Effector CD4-positive, alpha-beta T cell (primary cell): ENCODE data around the gene GPR151. TPM values are rescaled to one million over a fixed set of nuclear protein-coding genes. Genes with fewer than 3 reads are reported as not detected.
"Not testable (repeated sequence)": the region's sequence is repeated elsewhere in the genome, so short reads cannot be mapped to it uniquely, and the experiment has no call there.

ENCODE experiments used
- DNase-seq: peaks from one replicate; pipeline ENCODE4 v3.0.0-alpha.2; 2020
- total RNA-seq: gene quantifications from one replicate; lab custom pipeline; 2026; lab: John Stamatoyannopoulos, UW

GPR151 gene
- not detected for total RNA-seq

- DNase-seq, result no peak
Observed at GRCh38 chr5:146516151-146516475, at the start of gene GPR151. Gene GPR151, minus strand, starts transcription at chr5:146516190. Its CDS starts 77 bp downstream, at chr5:146516113.

GRCh38 chr5:146564007-146564762 is 48.2 kb upstream of the GPR151 start:
- no peak for DNase-seq

GRCh38 chr5:146562461-146562860 is 46.5 kb upstream of the GPR151 start:
- DNase-seq, result no peak

GRCh38 chr5:146561711-146562110 is 45.7 kb upstream of the GPR151 start:
- no peak for DNase-seq

- no peak for DNase-seq
Observed at GRCh38 chr5:146560205-146560812, 44.3 kb upstream of the GPR151 start.

- not testable (repeated sequence) for DNase-seq
Observed at GRCh38 chr5:146556884-146557283, 40.9 kb upstream of the GPR151 start.

- no peak for DNase-seq
Observed at GRCh38 chr5:146553446-146553845, 37.5 kb upstream of the GPR151 start.

- no peak for DNase-seq
Observed at GRCh38 chr5:146549615-146550014, 33.6 kb upstream of the GPR151 start.

GRCh38 chr5:146548781-146549449 is 32.9 kb upstream of the GPR151 start:
- DNase-seq, result no peak

- no peak for DNase-seq
Observed at GRCh38 chr5:146544232-146544631, 28.2 kb upstream of the GPR151 start.

- DNase-seq, result peak; percentile 50
Observed at GRCh38 chr5:146541958-146542849, 26.2 kb upstream of the GPR151 start.

- DNase-seq, result no peak
Observed at GRCh38 chr5:146540414-146540813, 24.4 kb upstream of the GPR151 start.

- no peak for DNase-seq
Observed at GRCh38 chr5:146539973-146540372, 24.0 kb upstream of the GPR151 start.

- no peak for DNase-seq
Observed at GRCh38 chr5:146538432-146538831, 22.4 kb upstream of the GPR151 start.

- no peak for DNase-seq
Observed at GRCh38 chr5:146533882-146534281, 17.9 kb upstream of the GPR151 start.

- peak; percentile 59 for DNase-seq
Observed at GRCh38 chr5:146533260-146533857, 17.4 kb upstream of the GPR151 start.

- DNase-seq, result no peak
Observed at GRCh38 chr5:146529984-146530383, 14.0 kb upstream of the GPR151 start.

- no peak for DNase-seq
Observed at GRCh38 chr5:146528236-146528635, 12.2 kb upstream of the GPR151 start.

- no peak for DNase-seq
Observed at GRCh38 chr5:146527785-146528184, 11.8 kb upstream of the GPR151 start.

GRCh38 chr5:146523698-146524097 is 7.7 kb upstream of the GPR151 start:
- DNase-seq, result no peak

- no peak for DNase-seq
Observed at GRCh38 chr5:146521403-146522106, 5.6 kb upstream of the GPR151 start.

- DNase-seq, result no peak
Observed at GRCh38 chr5:146520731-146521130, 4.7 kb upstream of the GPR151 start.
